NB4 (cell line): ENCODE measurements around the gene OCIAD1.

ENCODE experiments used
- CTCF ChIP-seq: IDR thresholded peaks from one replicate; pipeline ENCODE4 v1.5.1; 2012; ENCODE audit warnings: low read depth, low read length
- MAX ChIP-seq: IDR thresholded peaks from 2 replicates; pipeline ENCODE4 v1.6.1; 2011; ENCODE audit warnings: low read depth, low read length

- TF ChIP-seq CTCF (no peak), MAX (no peak)
Observed at GRCh38 chr4:48787056-48787455, 43.8 kb upstream of the OCIAD1 start.
